B cell (primary cell): ENCODE results near the gene TTC14. TPM values are rescaled to one million over a fixed set of nuclear protein-coding genes. Genes with fewer than 3 reads are reported as not detected.

Source experiments
- ATAC-seq: fragments of 200-7000 bp; cut with Tn5 transposase; one replicate; pipeline ENCODE4 v1.10.0; 2021; ENCODE audit warnings: low read depth, mild to moderate bottlenecking, moderate number of reproducible peaks, moderate library complexity
- CTCF ChIA-PET: fragments of 350-600 bp; sonication (Branson Sonifier 250); formaldehyde crosslinking; loops from one replicate; lab custom pipeline; 2021; ENCODE audit warnings: antibody characterized with exemption, inconsistent platforms; lab: Charles Lee
- POLR2A ChIA-PET: fragments of 350-600 bp; sonication (Branson Sonifier 250); formaldehyde crosslinking; loops from one replicate; lab custom pipeline; 2021; ENCODE audit warnings: antibody characterized with exemption; lab: Charles Lee
- DNase-seq: peaks from one replicate; pipeline ENCODE4 v3.0.0; 2013
- H2AFZ ChIP-seq: 2 replicates; pipeline ENCODE4 v1.6.1; 2012; ENCODE audit warnings: mild to moderate bottlenecking, low read depth, low read length; ENCODE audit not compliant: insufficient read depth, poor library complexity, severe bottlenecking
- H3K27ac ChIP-seq, 2 donors: 1 replicate in 1 of 2; 2 replicates in 1 of 2; pipeline ENCODE4 v1.5.1; 2012 to 2013; ENCODE audit warnings: low read length in 2 of 2, mild to moderate bottlenecking in 2 of 2, moderate library complexity in 1 of 2
- H3K27me3 ChIP-seq, 4 experiments: fragments of 200-600 bp in 1 of 4; sonication (generic) in 1 of 4; replicated peaks in 1 of 4; 1 replicate in 2 of 4; 2 replicates in 2 of 4; pipeline versions ENCODE4 v1.6.1 to v1.7.0; 2013 to 2016; ENCODE audit warnings: low read length in 3 of 4, mild to moderate bottlenecking in 2 of 4, mixed read lengths in 1 of 4, moderate library complexity in 1 of 4; ENCODE audit not compliant: insufficient read depth in 4 of 4, control insufficient read depth in 3 of 4; ENCODE audit errors: control extremely low read depth in 1 of 4
- H3K36me3 ChIP-seq, 2 experiments: replicated peaks in 1 of 2; 1 replicate in 1 of 2; 2 replicates in 1 of 2; pipeline versions ENCODE4 v1.6.1 to v1.7.1; 2013; ENCODE audit warnings: low read length in 1 of 2; ENCODE audit not compliant: insufficient read depth in 2 of 2, control insufficient read depth in 1 of 2; ENCODE audit errors: control extremely low read depth in 1 of 2, extremely low read depth in 1 of 2
- H3K4me1 ChIP-seq, 2 donors: fragments of 200-600 bp in 1 of 2; sonication (generic) in 1 of 2; 1 replicate in 1 of 2; 2 replicates in 1 of 2; pipeline versions ENCODE4 v1.5.1 to v1.6.1; 2013 to 2017; ENCODE audit warnings: low read length in 2 of 2; ENCODE audit not compliant: control insufficient read depth in 2 of 2, insufficient read depth in 2 of 2
- H3K4me2 ChIP-seq: replicated peaks from 2 replicates; pipeline ENCODE3; 2012; ENCODE audit warnings: mild to moderate bottlenecking, low read depth, low read length; ENCODE audit not compliant: poor library complexity, severe bottlenecking
- H3K4me3 ChIP-seq, 5 experiments: fragments of 200-600 bp in 1 of 5; sonication (generic) in 1 of 5; 1 replicate in 3 of 5; 2 replicates in 2 of 5; pipeline versions ENCODE4 v1.5.1 to v1.7.0; 2011 to 2016; ENCODE audit warnings: low read length in 4 of 5, mild to moderate bottlenecking in 4 of 5, low read depth in 2 of 5, control low read depth in 1 of 5, moderate library complexity in 1 of 5; ENCODE audit not compliant: insufficient read depth in 1 of 5; ENCODE audit errors: control extremely low read depth in 1 of 5, extremely low read depth in 1 of 5
- H3K79me2 ChIP-seq: fragments of 200-600 bp; sonication (generic); one replicate; pipeline ENCODE4 v1.6.0; 2016; ENCODE audit warnings: low read length; ENCODE audit not compliant: control insufficient read depth, insufficient read depth
- H3K9ac ChIP-seq: fragments of 200-600 bp; sonication (generic); 2 replicates; pipeline ENCODE4 v1.6.1; 2017; ENCODE audit warnings: mild to moderate bottlenecking, low read length, moderate library complexity
- H3K9me3 ChIP-seq, 3 donors: one replicate each; pipeline versions ENCODE4 v1.6.1 to v1.7.1; 2013; ENCODE audit warnings: low read length in 2 of 3; ENCODE audit not compliant: control insufficient read depth in 2 of 3, insufficient read depth in 1 of 3; ENCODE audit errors: control extremely low read depth in 1 of 3
- H4K20me1 ChIP-seq: 2 replicates; pipeline ENCODE4 v1.6.0; 2012; ENCODE audit warnings: mild to moderate bottlenecking, low read length; ENCODE audit not compliant: insufficient read depth, control insufficient read depth, poor library complexity, severe bottlenecking
- H3K27ac Mint-ChIP-seq: one replicate; pipeline ENCODE4 v1.8.0; 2021; ENCODE audit warnings: mixed read lengths
- H3K27me3 Mint-ChIP-seq: one replicate; pipeline ENCODE4 v1.8.0; 2021; ENCODE audit warnings: mixed read lengths
- H3K4me1 Mint-ChIP-seq: one replicate; pipeline ENCODE4 v1.8.0; 2021; ENCODE audit warnings: mixed read lengths
- H3K4me3 Mint-ChIP-seq: one replicate; pipeline ENCODE4 v1.8.0; 2021; ENCODE audit warnings: mixed read lengths
- H3K9me3 Mint-ChIP-seq: one replicate; pipeline ENCODE4 v1.8.0; 2022; ENCODE audit warnings: mixed read lengths; ENCODE audit not compliant: insufficient read depth
- CTCF ChIP-seq: fragments of 200-600 bp; IDR thresholded peaks from one replicate; pipeline ENCODE4 v1.8.0; 2022; ENCODE audit warnings: antibody characterized with exemption, mild to moderate bottlenecking
- EZH2 ChIP-seq: IDR thresholded peaks from 2 replicates; pipeline ENCODE4 v1.6.1; 2012; ENCODE audit warnings: borderline replicate concordance, low read depth, mild to moderate bottlenecking, moderate library complexity, low read length; ENCODE audit not compliant: insufficient read depth, poor library complexity, severe bottlenecking
- WGBS: methylation state at CpG from one replicate; pipeline ENCODE4 v1.1.5; 2013; ENCODE audit warnings: missing lambda C conversion rate; ENCODE audit not compliant: insufficient coverage; 5-methylcytosine and 5-hydroxymethylcytosine counted together
- intact Hi-C: fragments of 100-400 bp; cut with micrococcal nuclease; formaldehyde crosslinking; loops from one replicate; pipeline ENCODE4 v1.10.0; 2022
- polyA plus RNA-seq: library from polyadenylated mRNA; depleted of rRNA; stranded (reverse); fragments of >200 nt; gene quantifications from 2 replicates; pipeline ENCODE4 v1.2.3, GENCODE V29; 2012
- total RNA-seq, 2 donors: library from RNA; stranded (reverse); fragments of 120-200 nt in 1 of 2; gene quantifications; 1 replicate in 1 of 2; 2 replicates in 1 of 2; pipeline versions ENCODE4 v1.2.3 to v1.2.4, GENCODE V29; 2013 to 2022

The TTC14 gene
- total and polyA plus RNA-seq, 2 donors (not counting 1 experiment from before 2014, with no cell fraction given) = 43.3 to 136 TPM

- Mint-ChIP-seq H3K4me3 (no peak overlapping the region), H3K9me3 (peaks cover under 1% of the 10 kb centered on the region), H3K27ac (no peak overlapping the region), H3K27me3 (no peaks in the 10 kb centered on the region), H3K4me1 (peaks cover 2% of the 10 kb centered on the region)
- no CpG with 5 or more reads among the region's 2 CpGs for WGBS
- no peak overlapping the region for H3K9ac ChIP-seq
- no peak for TF ChIP-seq CTCF
- no peak for TF ChIP-seq EZH2
- intact Hi-C loops = no loop called here
- no peaks in the 10 kb centered on the region for H3K79me2 ChIP-seq
- H3K9me3 ChIP-seq = peaks cover 0 to 3% (median 0%) of the 10 kb centered on the region in 3 donors
- no peak overlapping the region for H3K4me2 ChIP-seq
- H3K4me1 ChIP-seq = no peaks in the 10 kb centered on the region
- POLR2A ChIA-PET = no interaction called here
- H3K4me3 ChIP-seq = no peak overlapping the region
- no peak overlapping the region for H2AFZ ChIP-seq
- no peak overlapping the region for H3K27ac ChIP-seq
- no peak for ATAC-seq
- CTCF ChIA-PET = no interaction called here
- no peaks in the 10 kb centered on the region for H4K20me1 ChIP-seq
- H3K36me3 ChIP-seq = no peaks in the 10 kb centered on the region
- no peaks in the 10 kb centered on the region for H3K27me3 ChIP-seq
- no peak for DNase-seq
Measured at GRCh38 chr3:180619723-180620122, 17.8 kb downstream of the TTC14 start.

- CTCF ChIA-PET = no interaction called here
- intact Hi-C loops = no loop called here
Measured at GRCh38 chr3:180624714-180625113, 22.8 kb downstream of the TTC14 start.

More at GRCh38 chr3:180624714-180625113, 22.8 kb downstream of the TTC14 start:
- no peaks in the 10 kb centered on the region for H3K27me3 ChIP-seq
- Mint-ChIP-seq H3K27me3 (no peaks in the 10 kb centered on the region), H3K27ac (no peak overlapping the region), H3K4me3 (no peak overlapping the region), H3K9me3 (peaks cover 3% of the 10 kb centered on the region), H3K4me1 (peaks cover 4% of the 10 kb centered on the region)
- WGBS = no CpG with 5 or more reads among the region's 2 CpGs
- H4K20me1 ChIP-seq = no peaks in the 10 kb centered on the region
- no peak overlapping the region for H3K27ac ChIP-seq
- POLR2A ChIA-PET = no interaction called here
- H3K79me2 ChIP-seq = no peaks in the 10 kb centered on the region
- DNase-seq (no peak), ATAC-seq (no peak)
- H2AFZ ChIP-seq = no peak overlapping the region
- H3K36me3 ChIP-seq = no peaks in the 10 kb centered on the region
- no peak overlapping the region for H3K4me2 ChIP-seq
- H3K9ac ChIP-seq = no peak overlapping the region
- H3K4me3 ChIP-seq = no peak overlapping the region
- H3K4me1 ChIP-seq = no peaks in the 10 kb centered on the region
- H3K9me3 ChIP-seq = peaks cover 0 to 4% (median 0%) of the 10 kb centered on the region in 3 donors
- no peak for TF ChIP-seq EZH2
- TF ChIP-seq CTCF = no peak
